Activated B cell treated with CpG ODN at 0.5 μM for 24 hours (primary cell): ENCODE results near the gene DLD. TPM values are rescaled to one million over a fixed set of nuclear protein-coding genes. Genes with fewer than 3 reads are reported as not detected.

Experiments
- ATAC-seq: fragments of 200-7000 bp; cut with Tn5 transposase; one replicate; pipeline ENCODE4 v1.10.0; 2021; ENCODE audit warnings: low read depth, mild to moderate bottlenecking, moderate library complexity
- CTCF ChIA-PET: fragments of 350-600 bp; sonication (Branson Sonifier 250); formaldehyde crosslinking; loops from one replicate; lab custom pipeline; 2021; ENCODE audit warnings: antibody characterized with exemption; lab: Charles Lee
- POLR2A ChIA-PET: fragments of 350-600 bp; sonication (Branson Sonifier 250); formaldehyde crosslinking; loops from one replicate; lab custom pipeline; 2021; ENCODE audit warnings: antibody characterized with exemption; lab: Charles Lee
- DNase-seq: peaks from one replicate; pipeline ENCODE4 v3.0.0; 2022
- H3K27ac Mint-ChIP-seq: one replicate; pipeline ENCODE4 v1.8.0; 2020; ENCODE audit warnings: mixed read lengths
- H3K27me3 Mint-ChIP-seq: one replicate; pipeline ENCODE4 v1.8.0; 2021; ENCODE audit warnings: mixed read lengths
- H3K36me3 Mint-ChIP-seq: one replicate; pipeline ENCODE4 v1.8.0; 2021; ENCODE audit warnings: low read depth, mixed read lengths
- H3K4me1 Mint-ChIP-seq: one replicate; pipeline ENCODE4 v1.8.0; 2021; ENCODE audit warnings: mixed read lengths
- H3K4me3 Mint-ChIP-seq: one replicate; pipeline ENCODE4 v1.8.0; 2020; ENCODE audit warnings: mild to moderate bottlenecking, mixed read lengths
- H3K9me3 Mint-ChIP-seq: one replicate; pipeline ENCODE4 v1.8.0; 2020; ENCODE audit warnings: mixed read lengths
- CTCF ChIP-seq: fragments of 200-600 bp; IDR thresholded peaks from one replicate; pipeline ENCODE4 v1.8.0; 2022; ENCODE audit warnings: antibody characterized with exemption, mild to moderate bottlenecking
- intact Hi-C: fragments of 100-400 bp; cut with micrococcal nuclease; formaldehyde crosslinking; loops from one replicate; pipeline ENCODE4 v1.15.1; 2024
- total RNA-seq: library from RNA; stranded (reverse); gene quantifications from 2 replicates; pipeline ENCODE4 v1.2.3, GENCODE V29; 2022

Gene DLD
- total RNA-seq, 1 donor from 2014 or later, result 66.1 TPM

GRCh38 chr7:107850216-107850615, 40.8 kb upstream of the DLD start:
- H3K36me3 Mint-ChIP-seq, result no peaks in the 10 kb centered on the region
- POLR2A ChIA-PET, result no interaction called here
- no peak for TF ChIP-seq CTCF
- H3K9me3 Mint-ChIP-seq, result no peaks in the 10 kb centered on the region
- H3K4me1 Mint-ChIP-seq, result no peaks in the 10 kb centered on the region
- CTCF ChIA-PET, result no interaction called here
- no peak overlapping the region for H3K27ac Mint-ChIP-seq
- intact Hi-C loops, result no loop called here
- no peak overlapping the region for H3K4me3 Mint-ChIP-seq
- H3K27me3 Mint-ChIP-seq, result peaks cover 6% of the 10 kb centered on the region
- ATAC-seq, result no peak
- DNase-seq, result no peak

GRCh38 chr7:107850643-107851042, 40.3 kb upstream of the DLD start:
- ATAC-seq (no peak), DNase-seq (no peak)
- ChIA-PET CTCF (no interaction called here), POLR2A (no interaction called here)
- H3K36me3 Mint-ChIP-seq, result no peaks in the 10 kb centered on the region
- no peak overlapping the region for H3K27ac Mint-ChIP-seq
- no peak for TF ChIP-seq CTCF
- H3K27me3 Mint-ChIP-seq, result peaks cover 6% of the 10 kb centered on the region
- no peak overlapping the region for H3K4me3 Mint-ChIP-seq
- no peaks in the 10 kb centered on the region for H3K9me3 Mint-ChIP-seq
- intact Hi-C loops, result no loop called here
- no peaks in the 10 kb centered on the region for H3K4me1 Mint-ChIP-seq

GRCh38 chr7:107854454-107854853, 36.5 kb upstream of the DLD start:
- TF ChIP-seq CTCF, result no peak
- POLR2A ChIA-PET, result no interaction called here
- CTCF ChIA-PET, result no interaction called here
- ATAC-seq (no peak), DNase-seq (no peak)
- H3K27me3 Mint-ChIP-seq, result peaks cover 6% of the 10 kb centered on the region
- peaks cover 7% of the 10 kb centered on the region for H3K4me1 Mint-ChIP-seq
- H3K4me3 Mint-ChIP-seq, result no peak overlapping the region
- no peak overlapping the region for H3K27ac Mint-ChIP-seq
- H3K9me3 Mint-ChIP-seq, result no peaks in the 10 kb centered on the region
- H3K36me3 Mint-ChIP-seq, result no peaks in the 10 kb centered on the region
- intact Hi-C loops, result no loop called here

- no peaks in the 10 kb centered on the region for H3K9me3 Mint-ChIP-seq
- CTCF ChIA-PET, result no interaction called here
- no peak for TF ChIP-seq CTCF
- peaks cover 6% of the 10 kb centered on the region for H3K27me3 Mint-ChIP-seq
- peaks cover 7% of the 10 kb centered on the region for H3K4me1 Mint-ChIP-seq
- H3K4me3 Mint-ChIP-seq, result no peak overlapping the region
- no peak for DNase-seq
- no peaks in the 10 kb centered on the region for H3K36me3 Mint-ChIP-seq
- ATAC-seq, result no peak
- intact Hi-C loops, result no loop called here
- POLR2A ChIA-PET, result no interaction called here
- no peak overlapping the region for H3K27ac Mint-ChIP-seq
These were observed 36.0 kb upstream of the DLD start for GRCh38 chr7:107854989-107855388.

GRCh38 chr7:107856806-107857540, 34.0 kb upstream of the DLD start:
- ATAC-seq (no peak), DNase-seq (no peak)
- no peak overlapping the region for H3K27ac Mint-ChIP-seq
- no peak for TF ChIP-seq CTCF
- peaks cover 7% of the 10 kb centered on the region for H3K4me1 Mint-ChIP-seq
- ChIA-PET POLR2A (no interaction called here), CTCF (interaction anchor here (1.5 kb wide), 1 partner anchor 18 kb away, joined by 3 read pairs; no protein-coding TSS in a partner anchor)
- intact Hi-C loops, result no loop called here
- peaks cover 4% of the 10 kb centered on the region for H3K27me3 Mint-ChIP-seq
- no peaks in the 10 kb centered on the region for H3K9me3 Mint-ChIP-seq
- no peak overlapping the region for H3K4me3 Mint-ChIP-seq
- no peaks in the 10 kb centered on the region for H3K36me3 Mint-ChIP-seq
